ENCODE results near the gene SOWAHC. TPM values are rescaled to one million over a fixed set of nuclear protein-coding genes. Genes with fewer than 3 reads are reported as not detected.
A peak's percentile ranks its signal among the peaks of the same experiment; 100 is the strongest.

The SOWAHC gene
- total and polyA plus RNA-seq, 2 of the 13 experiments (the other 11 are each of a cell fraction or from before 2014, with no cell fraction given) = 21.2 to 22.5 TPM

DNA sequence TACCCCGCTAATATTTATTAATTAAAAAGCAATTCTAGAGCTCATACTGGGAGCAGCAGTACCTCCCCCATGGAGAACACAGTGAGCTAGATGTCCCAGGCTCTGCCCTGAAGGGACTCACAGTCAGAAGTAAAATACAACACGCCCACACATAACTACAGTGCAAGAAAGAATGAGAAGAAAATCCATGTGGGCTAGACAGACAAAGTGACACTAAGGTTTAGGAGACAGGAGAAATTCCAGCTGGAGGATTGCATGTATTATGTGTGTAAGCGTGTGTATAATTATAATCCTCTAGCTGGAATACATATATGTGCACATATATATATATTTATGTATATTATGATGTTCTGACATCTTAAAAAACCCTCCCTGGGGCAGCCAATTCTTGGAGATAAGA lies 15.7 kb downstream of the SOWAHC start:
- DNase-seq (ENCODE audit: low spot score) (no peak), FAIRE-seq (no peak), ATAC-seq (no peak)
- peaks cover 69% of the 10 kb centered on the region for H3K4me1 ChIP-seq (ENCODE audit: insufficient read depth, low read length)
- 94% methylated on average over 3 of the region's 3 CpGs for WGBS (ENCODE audit: low lambda C conversion rate)
- H3K27ac ChIP-seq (ENCODE audit: extremely low read length, insufficient read depth, low read length) = peak overlapping the region; percentile 48
- H3K36me3 ChIP-seq (replicated peaks in 1 of 2; ENCODE audit: control insufficient read depth in 1 of 2, insufficient read depth in 2 of 2, low read length in 2 of 2) = no peaks in the 10 kb centered on the region
- H3K79me2 ChIP-seq (ENCODE audit: insufficient read depth, low read length) = no peaks in the 10 kb centered on the region
- TF ChIP-seq, protein P1, sequence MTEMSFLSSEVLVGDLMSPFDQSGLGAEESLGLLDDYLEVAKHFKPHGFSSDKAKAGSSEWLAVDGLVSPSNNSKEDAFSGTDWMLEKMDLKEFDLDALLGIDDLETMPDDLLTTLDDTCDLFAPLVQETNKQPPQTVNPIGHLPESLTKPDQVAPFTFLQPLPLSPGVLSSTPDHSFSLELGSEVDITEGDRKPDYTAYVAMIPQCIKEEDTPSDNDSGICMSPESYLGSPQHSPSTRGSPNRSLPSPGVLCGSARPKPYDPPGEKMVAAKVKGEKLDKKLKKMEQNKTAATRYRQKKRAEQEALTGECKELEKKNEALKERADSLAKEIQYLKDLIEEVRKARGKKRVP (CRISPR knock-in tag; IDR thresholded peaks at IDR 0.05) = no peak
- TF ChIP-seq ZFP1 (CRISPR knock-in tag; IDR thresholded peaks at IDR 0.05) = 0 out of 2 replicates have a peak, but pooled peaks have one; percentile 11
- H3K9ac ChIP-seq (ENCODE audit: insufficient read depth, low read depth, low read length) = no peak overlapping the region
- in situ Hi-C loops (cut with HindIII; ENCODE audit: extremely low pct_ligation_motif_present, low pct_unique_long_range_greater_than_20kb) = no loop called here
- BruUV-seq (replicated peaks) = no TSS peak
- intact Hi-C loops (cut with micrococcal nuclease; ENCODE audit: unreplicated experiment) = loop anchor here (1.0 to 2.0 kb wide), 2 partner anchors 14 to 61 kb away; no protein-coding TSS in a partner anchor
- no peaks in the 10 kb centered on the region for H3K9me3 ChIP-seq (ENCODE audit: low read length)
- peak overlapping the region; percentile 54 for H3K4me2 ChIP-seq (ENCODE audit: low read depth, low read length)
- H3K27me3 ChIP-seq (ENCODE audit: control insufficient read depth in 1 of 2, insufficient read depth in 2 of 2, low read length in 2 of 2) = no peaks in the 10 kb centered on the region
- H3K4me3 ChIP-seq (replicated peaks in 1 of 3; ENCODE audit: insufficient read depth in 1 of 3, low read depth in 2 of 3, low read length in 3 of 3) = no peak overlapping the region
- no peak overlapping the region for H2AFZ ChIP-seq (ENCODE audit: low read length)
- ChIA-PET POLR2A (interaction anchor here (1.0 to 1.9 kb wide), 4 partner anchors 8 to 16 kb away, joined by 3 to 10 read pairs (median 6); partner anchors contain the start of genes SEPTIN10 and SOWAHC), CTCF (ENCODE audit: low intra/inter-chr PET ratio, low total read pairs) (interaction anchor here (2.1 kb wide), 1 partner anchor 13 kb away, joined by 5 read pairs; no protein-coding TSS in a partner anchor)
- H4K20me1 ChIP-seq (ENCODE audit: insufficient read depth, low read length) = no peaks in the 10 kb centered on the region

DNA sequence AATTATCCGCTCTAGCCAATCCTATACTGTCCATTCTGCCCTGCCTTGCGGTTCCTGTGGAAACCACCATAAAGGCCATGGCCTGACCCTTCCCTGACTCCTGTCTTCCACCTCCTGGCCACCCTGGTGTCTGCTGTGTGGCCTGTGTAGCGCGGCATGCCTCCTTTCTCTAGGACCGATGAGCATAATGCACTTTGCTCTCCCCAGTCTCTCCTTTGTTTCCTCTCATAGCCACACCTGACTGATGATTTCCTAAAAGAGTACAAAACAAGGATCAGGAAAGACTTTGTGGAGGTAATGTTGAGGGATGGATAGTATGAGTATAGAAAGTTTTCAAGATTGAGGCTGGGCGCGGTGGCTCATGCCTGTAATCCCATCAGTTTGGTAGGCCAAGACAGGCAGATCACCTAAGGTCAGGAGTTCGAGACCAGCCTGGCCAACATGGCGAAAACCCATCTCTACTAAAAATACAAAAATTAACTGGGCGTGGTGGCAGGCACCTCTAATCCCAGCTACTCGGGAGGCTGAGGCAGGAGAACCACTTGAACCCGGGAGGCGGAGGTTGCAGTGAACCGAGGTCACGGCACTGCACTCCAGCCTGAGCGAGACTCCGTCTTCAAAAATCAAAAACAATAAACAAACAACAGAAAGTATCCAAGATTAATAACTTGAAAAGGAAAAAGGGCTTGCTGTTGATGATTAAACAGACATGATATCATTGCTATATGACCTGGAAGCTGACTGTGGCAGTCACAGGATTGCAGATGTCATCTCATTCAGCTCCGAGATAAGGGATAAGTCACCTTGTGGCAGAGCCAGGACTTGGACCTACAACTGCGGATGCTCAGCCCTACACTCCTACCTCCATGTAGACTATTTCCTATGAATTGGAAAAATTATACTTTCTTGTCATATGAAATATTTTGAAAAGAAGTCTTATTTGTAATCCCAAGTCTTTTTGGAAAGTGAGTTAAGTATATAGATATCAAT lies 16.6 kb downstream of the SOWAHC start:
- 58% methylated on average over 19 of the region's 19 CpGs for WGBS (ENCODE audit: low lambda C conversion rate)
- DNase-seq (ENCODE audit: low spot score) = peak; percentile 88
- ATAC-seq = peak; percentile 97
- Histone ChIP-seq H3K79me2 (ENCODE audit: insufficient read depth, low read length) (no peaks in the 10 kb centered on the region), H3K4me1 (ENCODE audit: insufficient read depth, low read length) (peaks cover 72% of the 10 kb centered on the region), H3K4me2 (ENCODE audit: low read depth, low read length) (peak overlapping the region; percentile 54), H3K9ac (ENCODE audit: insufficient read depth, low read depth, low read length) (no peak overlapping the region; the same call in 1 of the 2 replicates), H3K27ac (ENCODE audit: extremely low read length, insufficient read depth, low read length) (peak overlapping the region; percentile 48), H2AFZ (ENCODE audit: low read length) (peak overlapping the region; percentile 51), H3K36me3 (replicated peaks in 1 of 2; ENCODE audit: control insufficient read depth in 1 of 2, insufficient read depth in 2 of 2, low read length in 2 of 2) (no peaks in the 10 kb centered on the region), H3K4me3 (replicated peaks in 1 of 3; ENCODE audit: insufficient read depth in 1 of 3, low read depth in 2 of 3, low read length in 3 of 3) (peak overlapping the region in 1 of 3 experiments; percentile 15; a peak in 1 of 6 replicates), H4K20me1 (ENCODE audit: insufficient read depth, low read length) (no peaks in the 10 kb centered on the region), H3K9me3 (ENCODE audit: low read length) (no peaks in the 10 kb centered on the region), H3K27me3 (ENCODE audit: control insufficient read depth in 1 of 2, insufficient read depth in 2 of 2, low read length in 2 of 2) (no peaks in the 10 kb centered on the region)
- in situ Hi-C loops (cut with HindIII; ENCODE audit: extremely low pct_ligation_motif_present, low pct_unique_long_range_greater_than_20kb) = no loop called here
- POLR2A ChIA-PET = interaction anchor here (1.0 to 4.7 kb wide), 7 partner anchors 9 to 47 kb away, joined by 3 to 61 read pairs (median 4); partner anchors contain the start of genes SEPTIN10 and SOWAHC
- FAIRE-seq = peak; percentile 95
- intact Hi-C loops (cut with micrococcal nuclease; ENCODE audit: unreplicated experiment) = loop anchor here (1.0 to 2.0 kb wide), 2 partner anchors 14 to 60 kb away; no protein-coding TSS in a partner anchor
- CTCF ChIA-PET (ENCODE audit: low intra/inter-chr PET ratio, low total read pairs) = interaction anchor here (2.1 kb wide), 1 partner anchor 14 kb away, joined by 5 read pairs; no protein-coding TSS in a partner anchor
- BruUV-seq (replicated peaks) = no TSS peak
- TF ChIP-seq ZNF501 (CRISPR knock-in tag; IDR thresholded peaks at IDR 0.05) = no peak; the same call in 1 of the 2 replicates
- no peak for TF ChIP-seq U2AF2 (IDR thresholded peaks at IDR 0.05; ENCODE audit: low read depth, low read length)
- TF ChIP-seq, protein P2, sequence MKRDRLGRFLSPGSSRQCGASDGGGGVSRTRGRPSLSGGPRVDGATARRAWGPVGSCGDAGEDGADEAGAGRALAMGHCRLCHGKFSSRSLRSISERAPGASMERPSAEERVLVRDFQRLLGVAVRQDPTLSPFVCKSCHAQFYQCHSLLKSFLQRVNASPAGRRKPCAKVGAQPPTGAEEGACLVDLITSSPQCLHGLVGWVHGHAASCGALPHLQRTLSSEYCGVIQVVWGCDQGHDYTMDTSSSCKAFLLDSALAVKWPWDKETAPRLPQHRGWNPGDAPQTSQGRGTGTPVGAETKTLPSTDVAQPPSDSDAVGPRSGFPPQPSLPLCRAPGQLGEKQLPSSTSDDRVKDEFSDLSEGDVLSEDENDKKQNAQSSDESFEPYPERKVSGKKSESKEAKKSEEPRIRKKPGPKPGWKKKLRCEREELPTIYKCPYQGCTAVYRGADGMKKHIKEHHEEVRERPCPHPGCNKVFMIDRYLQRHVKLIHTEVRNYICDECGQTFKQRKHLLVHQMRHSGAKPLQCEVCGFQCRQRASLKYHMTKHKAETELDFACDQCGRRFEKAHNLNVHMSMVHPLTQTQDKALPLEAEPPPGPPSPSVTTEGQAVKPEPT (CRISPR knock-in tag; IDR thresholded peaks at IDR 0.05; ENCODE audit: low read depth) = no peak
- TF ChIP-seq GTF3A (CRISPR knock-in tag; conservative IDR thresholded peaks at IDR 0.05) = no peak
- TF ChIP-seq, protein P3, sequence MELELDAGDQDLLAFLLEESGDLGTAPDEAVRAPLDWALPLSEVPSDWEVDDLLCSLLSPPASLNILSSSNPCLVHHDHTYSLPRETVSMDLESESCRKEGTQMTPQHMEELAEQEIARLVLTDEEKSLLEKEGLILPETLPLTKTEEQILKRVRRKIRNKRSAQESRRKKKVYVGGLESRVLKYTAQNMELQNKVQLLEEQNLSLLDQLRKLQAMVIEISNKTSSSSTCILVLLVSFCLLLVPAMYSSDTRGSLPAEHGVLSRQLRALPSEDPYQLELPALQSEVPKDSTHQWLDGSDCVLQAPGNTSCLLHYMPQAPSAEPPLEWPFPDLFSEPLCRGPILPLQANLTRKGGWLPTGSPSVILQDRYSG (CRISPR knock-in tag; IDR thresholded peaks at IDR 0.05) = no peak
